22Rv1 (cell line): Measurements from ENCODE around the gene NDFIP2.

ENCODE experiments used
- CTCF ChIP-seq: fragments of 450-650 bp; IDR thresholded peaks from 2 replicates; pipeline ENCODE4 v1.5.1; 2017; ENCODE audit warnings: mild to moderate bottlenecking
- ZFX ChIP-seq: fragments of 450-650 bp; IDR thresholded peaks from 2 replicates; pipeline ENCODE4 v1.6.1; 2017; ENCODE audit warnings: antibody characterized with exemption, borderline replicate concordance

GRCh38 chr13:79562557-79562956 is 81.6 kb downstream of the NDFIP2 start:
- TF ChIP-seq CTCF (no peak), ZFX (no peak)
